Breast epithelium (tissue), 3 donors: ENCODE measurements around the gene ARRDC2.

ENCODE experiments used
- POLR2A ChIP-seq: fragments of 450-650 bp; IDR thresholded peaks from one replicate; pipeline ENCODE4 v1.6.1; 2016; ENCODE audit warnings: antibody characterized with exemption, mild to moderate bottlenecking, moderate library complexity
- TF ChIP-seq, protein P1 (sequence below), 3 donors: fragments of 450-650 bp; IDR thresholded peaks; one replicate each; pipeline ENCODE4 v1.5.1; 2016 to 2017; ENCODE audit warnings: antibody characterized with exemption in 3 of 3, mild to moderate bottlenecking in 3 of 3, moderate library complexity in 3 of 3

DNA sequence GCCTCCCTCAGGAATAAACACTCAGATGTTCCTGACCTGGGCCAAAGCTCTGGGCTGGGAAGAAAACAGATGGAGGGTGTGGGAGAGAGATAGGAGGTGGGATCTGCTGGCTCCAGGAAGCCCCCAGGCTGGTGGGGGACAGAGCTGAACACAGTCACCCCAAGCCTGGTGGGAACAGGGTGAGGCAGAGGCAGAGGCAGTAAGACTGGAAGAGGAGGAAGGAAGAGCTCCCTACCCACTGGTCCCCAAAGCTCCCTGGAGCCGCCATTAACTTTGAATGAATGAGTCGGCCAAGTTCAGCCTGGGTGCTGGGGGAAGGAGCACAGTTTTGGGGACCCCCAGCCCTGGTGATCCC lies 41.9 kb upstream of the ARRDC2 start:
- no peak for TF ChIP-seq POLR2A
- TF ChIP-seq, protein P1, sequence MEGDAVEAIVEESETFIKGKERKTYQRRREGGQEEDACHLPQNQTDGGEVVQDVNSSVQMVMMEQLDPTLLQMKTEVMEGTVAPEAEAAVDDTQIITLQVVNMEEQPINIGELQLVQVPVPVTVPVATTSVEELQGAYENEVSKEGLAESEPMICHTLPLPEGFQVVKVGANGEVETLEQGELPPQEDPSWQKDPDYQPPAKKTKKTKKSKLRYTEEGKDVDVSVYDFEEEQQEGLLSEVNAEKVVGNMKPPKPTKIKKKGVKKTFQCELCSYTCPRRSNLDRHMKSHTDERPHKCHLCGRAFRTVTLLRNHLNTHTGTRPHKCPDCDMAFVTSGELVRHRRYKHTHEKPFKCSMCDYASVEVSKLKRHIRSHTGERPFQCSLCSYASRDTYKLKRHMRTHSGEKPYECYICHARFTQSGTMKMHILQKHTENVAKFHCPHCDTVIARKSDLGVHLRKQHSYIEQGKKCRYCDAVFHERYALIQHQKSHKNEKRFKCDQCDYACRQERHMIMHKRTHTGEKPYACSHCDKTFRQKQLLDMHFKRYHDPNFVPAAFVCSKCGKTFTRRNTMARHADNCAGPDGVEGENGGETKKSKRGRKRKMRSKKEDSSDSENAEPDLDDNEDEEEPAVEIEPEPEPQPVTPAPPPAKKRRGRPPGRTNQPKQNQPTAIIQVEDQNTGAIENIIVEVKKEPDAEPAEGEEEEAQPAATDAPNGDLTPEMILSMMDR (IDR thresholded peaks at IDR 0.05): no peak
